PFSK-1 (cell line): ENCODE results near the gene CXCL1.

Experiments used
- FOXP2 ChIP-seq: optimal IDR thresholded peaks from 2 replicates; pipeline ENCODE3; 2011; ENCODE audit warnings: borderline replicate concordance, control low read depth, inconsistent platforms; ENCODE audit not compliant: insufficient read depth; ENCODE audit errors: extremely low read length, extremely low read depth
- POLR2AphosphoS5 ChIP-seq: IDR thresholded peaks from 2 replicates; pipeline ENCODE4 v1.6.1; 2012; ENCODE audit warnings: low read depth, mild to moderate bottlenecking, control low read depth, low read length, moderate library complexity
- SIN3A ChIP-seq: IDR thresholded peaks from 2 replicates; pipeline ENCODE4 v1.6.1; 2012; ENCODE audit warnings: mild to moderate bottlenecking, low read length, moderate library complexity, borderline replicate concordance; ENCODE audit not compliant: insufficient read depth
- TAF1 ChIP-seq: IDR thresholded peaks from 2 replicates; pipeline ENCODE4 v1.6.1; 2012; ENCODE audit warnings: low read length, control low read depth, borderline replicate concordance; ENCODE audit not compliant: insufficient read depth
- TF ChIP-seq, protein P1 (sequence below), 2 experiments: IDR thresholded peaks; 2 replicates each; pipeline versions ENCODE4 v1.6.1 to v1.8.0; 2011 to 2012; ENCODE audit warnings: low read depth in 2 of 2, low read length in 2 of 2, control low read depth in 1 of 2, inconsistent platforms in 1 of 2, mild to moderate bottlenecking in 1 of 2, moderate library complexity in 1 of 2; ENCODE audit not compliant: insufficient read depth in 1 of 2

The CXCL1 gene

GRCh38 chr4:73828956-73829355 lies 40.2 kb upstream of the CXCL1 start:
- TF ChIP-seq, protein P1, sequence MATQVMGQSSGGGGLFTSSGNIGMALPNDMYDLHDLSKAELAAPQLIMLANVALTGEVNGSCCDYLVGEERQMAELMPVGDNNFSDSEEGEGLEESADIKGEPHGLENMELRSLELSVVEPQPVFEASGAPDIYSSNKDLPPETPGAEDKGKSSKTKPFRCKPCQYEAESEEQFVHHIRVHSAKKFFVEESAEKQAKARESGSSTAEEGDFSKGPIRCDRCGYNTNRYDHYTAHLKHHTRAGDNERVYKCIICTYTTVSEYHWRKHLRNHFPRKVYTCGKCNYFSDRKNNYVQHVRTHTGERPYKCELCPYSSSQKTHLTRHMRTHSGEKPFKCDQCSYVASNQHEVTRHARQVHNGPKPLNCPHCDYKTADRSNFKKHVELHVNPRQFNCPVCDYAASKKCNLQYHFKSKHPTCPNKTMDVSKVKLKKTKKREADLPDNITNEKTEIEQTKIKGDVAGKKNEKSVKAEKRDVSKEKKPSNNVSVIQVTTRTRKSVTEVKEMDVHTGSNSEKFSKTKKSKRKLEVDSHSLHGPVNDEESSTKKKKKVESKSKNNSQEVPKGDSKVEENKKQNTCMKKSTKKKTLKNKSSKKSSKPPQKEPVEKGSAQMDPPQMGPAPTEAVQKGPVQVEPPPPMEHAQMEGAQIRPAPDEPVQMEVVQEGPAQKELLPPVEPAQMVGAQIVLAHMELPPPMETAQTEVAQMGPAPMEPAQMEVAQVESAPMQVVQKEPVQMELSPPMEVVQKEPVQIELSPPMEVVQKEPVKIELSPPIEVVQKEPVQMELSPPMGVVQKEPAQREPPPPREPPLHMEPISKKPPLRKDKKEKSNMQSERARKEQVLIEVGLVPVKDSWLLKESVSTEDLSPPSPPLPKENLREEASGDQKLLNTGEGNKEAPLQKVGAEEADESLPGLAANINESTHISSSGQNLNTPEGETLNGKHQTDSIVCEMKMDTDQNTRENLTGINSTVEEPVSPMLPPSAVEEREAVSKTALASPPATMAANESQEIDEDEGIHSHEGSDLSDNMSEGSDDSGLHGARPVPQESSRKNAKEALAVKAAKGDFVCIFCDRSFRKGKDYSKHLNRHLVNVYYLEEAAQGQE (IDR thresholded peaks at IDR 0.05; ENCODE audit: insufficient read depth in 1 of 2, low read depth in 2 of 2, low read length in 2 of 2) = no peak
- TF ChIP-seq TAF1 (no peak), POLR2AphosphoS5 (no peak), FOXP2 (no peak), SIN3A (no peak)

DNA sequence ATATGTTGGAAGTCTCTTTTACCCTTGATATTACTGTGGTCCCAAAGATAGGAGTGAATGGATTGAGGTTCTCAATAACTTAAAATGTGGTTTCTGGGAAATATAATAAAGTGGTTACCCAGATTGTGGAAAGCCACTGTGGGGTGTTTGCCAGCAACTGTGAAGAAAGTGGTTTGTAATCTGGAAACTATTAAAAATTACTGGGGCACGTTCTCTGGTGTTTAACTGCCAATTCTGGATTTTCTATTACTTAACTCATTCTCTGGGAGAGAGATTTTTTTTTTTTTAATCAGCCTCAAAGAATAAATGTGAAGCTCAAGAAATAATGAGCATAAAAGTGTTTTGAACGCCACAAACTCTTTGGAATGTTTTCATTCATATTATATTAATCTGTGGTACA lies 37.6 kb upstream of the CXCL1 start:
- TF ChIP-seq FOXP2 (no peak), TAF1 (no peak), POLR2AphosphoS5 (no peak), SIN3A (no peak)
- TF ChIP-seq, protein P1 (IDR thresholded peaks at IDR 0.05; ENCODE audit: insufficient read depth in 1 of 2, low read depth in 2 of 2, low read length in 2 of 2) = no peak

GRCh38 chr4:73832651-73833237 lies 36.4 kb upstream of the CXCL1 start:
- no peak for TF ChIP-seq FOXP2
- TF ChIP-seq POLR2AphosphoS5 = no peak
- TF ChIP-seq, protein P1 (IDR thresholded peaks at IDR 0.05; ENCODE audit: insufficient read depth in 1 of 2, low read depth in 2 of 2, low read length in 2 of 2) = no peak
- no peak for TF ChIP-seq TAF1
- no peak for TF ChIP-seq SIN3A

DNA sequence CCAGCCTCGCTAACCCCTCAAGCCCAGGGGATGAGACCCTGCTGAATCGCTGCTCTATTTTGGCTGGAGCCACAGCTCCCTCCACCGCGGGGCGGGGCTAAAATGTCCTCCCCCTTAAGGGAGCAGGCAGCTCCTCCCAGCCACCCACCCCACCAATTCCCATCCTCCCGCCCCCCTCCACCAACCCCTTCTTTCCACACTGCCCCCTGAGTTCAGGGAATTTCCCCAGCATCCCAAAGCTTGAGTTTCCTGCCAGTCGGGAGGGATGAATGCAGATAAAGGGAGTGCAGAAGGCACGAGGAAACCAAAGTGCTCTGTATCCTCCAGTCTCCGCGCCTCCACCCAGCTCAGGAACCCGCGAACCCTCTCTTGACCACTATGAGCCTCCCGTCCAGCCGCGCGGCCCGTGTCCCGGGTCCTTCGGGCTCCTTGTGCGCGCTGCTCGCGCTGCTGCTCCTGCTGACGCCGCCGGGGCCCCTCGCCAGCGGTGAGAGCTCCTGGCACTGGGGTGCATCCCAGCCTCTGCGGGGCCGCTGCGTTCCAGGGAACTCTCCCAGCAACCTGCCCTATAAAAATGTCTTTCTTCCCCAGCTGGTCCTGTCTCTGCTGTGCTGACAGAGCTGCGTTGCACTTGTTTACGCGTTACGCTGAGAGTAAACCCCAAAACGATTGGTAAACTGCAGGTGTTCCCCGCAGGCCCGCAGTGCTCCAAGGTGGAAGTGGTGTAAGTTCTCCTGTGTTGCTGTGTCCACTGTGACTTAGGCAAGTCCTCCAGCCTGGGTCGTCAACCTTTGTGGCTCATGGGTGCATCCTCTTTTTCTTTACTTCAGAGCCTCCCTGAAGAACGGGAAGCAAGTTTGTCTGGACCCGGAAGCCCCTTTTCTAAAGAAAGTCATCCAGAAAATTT lies 32.6 kb upstream of the CXCL1 start, which contains the start of gene CXCL6:
CXCL6 (plus strand) TSS at position 306 of the 907 bp plus-strand sequence; CDS start at position 379, 73 bp downstream.
- TF ChIP-seq, protein P1 (IDR thresholded peaks at IDR 0.05; ENCODE audit: insufficient read depth in 1 of 2, low read depth in 2 of 2, low read length in 2 of 2) = no peak
- TF ChIP-seq POLR2AphosphoS5 = no peak
- TF ChIP-seq TAF1 = no peak
- TF ChIP-seq SIN3A = no peak
- TF ChIP-seq FOXP2 = no peak
